ENCODE results near the gene LIMK2. TPM values are rescaled to one million over a fixed set of nuclear protein-coding genes. Genes with fewer than 3 reads are reported as not detected.

Gene LIMK2
- total and polyA plus RNA-seq, 7 experiments from 2014 or later = 13.1 to 49.9 (median 26.2) TPM

DNA sequence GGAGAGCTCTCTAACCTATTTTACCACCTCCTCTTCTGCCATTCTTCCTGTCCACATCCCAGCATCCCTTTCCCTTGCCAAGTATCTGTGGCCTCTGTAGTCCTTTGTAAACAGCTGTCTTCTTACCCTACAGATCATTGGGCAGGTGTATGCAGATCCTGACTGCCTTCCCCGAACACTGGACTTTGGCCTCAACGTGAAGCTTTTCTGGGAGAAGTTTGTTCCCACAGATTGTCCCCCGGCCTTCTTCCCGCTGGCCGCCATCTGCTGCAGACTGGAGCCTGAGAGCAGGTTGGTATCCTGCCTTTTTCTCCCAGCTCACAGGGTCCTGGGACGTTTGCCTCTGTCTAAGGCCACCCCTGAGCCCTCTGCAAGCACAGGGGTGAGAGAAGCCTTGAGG, 62.9 kb downstream of the LIMK2 start:
- H3K4me3 Mint-ChIP-seq = peak overlapping the region in 8 of 10 donors; percentile 41 to 70 (median 53)
- H3K27ac ChIP-seq (ENCODE audit: low read depth, low read length) = peak overlapping the region; percentile 60

DNA sequence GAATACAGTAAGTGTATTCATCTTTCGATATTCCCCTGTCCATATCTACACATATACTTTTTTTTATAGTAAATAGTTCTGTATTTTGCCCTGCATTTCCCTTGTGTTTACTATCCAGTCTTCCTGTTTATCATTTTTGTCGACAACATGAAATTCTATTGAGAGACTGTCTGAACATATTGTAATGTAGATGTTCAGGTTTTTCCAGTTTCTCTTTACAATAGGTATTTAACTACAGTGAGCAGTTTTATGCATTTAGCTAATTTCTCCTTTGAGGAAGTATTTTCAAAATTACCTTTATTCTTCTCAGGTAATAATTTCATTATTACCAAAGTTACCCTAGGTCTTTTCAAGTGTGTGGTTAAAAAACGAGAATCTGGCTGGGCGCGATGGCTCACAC, 63.5 kb downstream of the LIMK2 start:
- H3K27ac ChIP-seq (ENCODE audit: low read depth, low read length) = peak overlapping the region; percentile 60
- Mint-ChIP-seq H3K4me3 (peak overlapping the region in 9 of 10 donors; percentile 32 to 70 (median 53)), H3K9me3 (peaks cover 0 to 6% (median 0%) of the 10 kb centered on the region in 11 donors), H3K27ac (peak overlapping the region; percentile 50 to 98 (median 93)), H3K36me3 (peaks cover 4 to 46% (median 29%) of the 10 kb centered on the region in 5 donors), H3K4me1 (peaks cover 39 to 97% (median 88%) of the 10 kb centered on the region in 7 donors), H3K27me3 (no peaks in the 10 kb centered on the region)
- H3K4me1 ChIP-seq (ENCODE audit: control insufficient read depth in 2 of 2, insufficient read depth in 2 of 2, low read length in 2 of 2) = peaks cover 29 to 88% of the 10 kb centered on the region in 2 donors
- peaks cover 9 to 20% (median 12%) of the 10 kb centered on the region in 3 experiments for H3K36me3 ChIP-seq (ENCODE audit: control insufficient read depth in 2 of 3, insufficient read depth in 3 of 3, low read length in 3 of 3)
- POLR2A ChIA-PET = interaction anchor here (0.7 to 34.1 kb wide), 5 partner anchors 6 to 74 kb away, joined by 3 to 2331 read pairs (median 4); partner anchors contain the start of genes LIMK2 and PIK3IP1
- no peaks in the 10 kb centered on the region for H3K27me3 ChIP-seq (ENCODE audit: control insufficient read depth in 2 of 2, insufficient read depth in 2 of 2, low read length in 2 of 2)
- H3K9me3 ChIP-seq (ENCODE audit: control insufficient read depth in 2 of 3, low read length in 3 of 3) = no peaks in the 10 kb centered on the region
- DNase-seq (no peak), ATAC-seq (no peak)
- CTCF ChIA-PET = interaction anchor here (0.5 to 3.3 kb wide), 4 partner anchors 19 to 1178 kb away, joined by 3 to 31 read pairs (median 4); partner anchors contain the start of gene LIMK2
- H3K4me3 ChIP-seq (ENCODE audit: low read length) = no peak overlapping the region
- intact Hi-C loops (cut with micrococcal nuclease) = loop anchor here (5.0 kb wide), 3 partner anchors 37 to 683 kb away; partner anchors contain the start of genes PATZ1 (in 1 of the 2) and PES1 (in 1 of the 2)

More for the DNA sequence above, 62.9 kb downstream of the LIMK2 start:
- Histone ChIP-seq H3K36me3 (ENCODE audit: control insufficient read depth in 2 of 3, insufficient read depth in 3 of 3, low read length in 3 of 3) (peaks cover 7 to 15% (median 8%) of the 10 kb centered on the region in 3 experiments), H3K9me3 (ENCODE audit: control insufficient read depth in 2 of 3, low read length in 3 of 3) (no peaks in the 10 kb centered on the region), H3K4me3 (ENCODE audit: low read length) (no peak overlapping the region), H3K4me1 (ENCODE audit: control insufficient read depth in 2 of 2, insufficient read depth in 2 of 2, low read length in 2 of 2) (peaks cover 23 to 86% of the 10 kb centered on the region in 2 donors), H3K27me3 (ENCODE audit: control insufficient read depth in 2 of 2, insufficient read depth in 2 of 2, low read length in 2 of 2) (no peaks in the 10 kb centered on the region)
- Mint-ChIP-seq H3K9me3 (peaks cover 0 to 6% (median 0%) of the 10 kb centered on the region in 11 donors), H3K36me3 (peaks cover 4 to 45% (median 25%) of the 10 kb centered on the region in 5 donors), H3K4me1 (peaks cover 39 to 97% (median 88%) of the 10 kb centered on the region in 7 donors), H3K27me3 (no peaks in the 10 kb centered on the region), H3K27ac (peak overlapping the region; percentile 49 to 98 (median 93))
- no peak for DNase-seq
- ChIA-PET POLR2A (interaction anchor here (0.8 to 34.1 kb wide), 4 partner anchors 7 to 64 kb away, joined by 4 to 2331 read pairs (median 137); partner anchors contain the start of genes LIMK2 and PIK3IP1), CTCF (interaction anchor here (0.5 to 4.3 kb wide), 6 partner anchors 10 to 1177 kb away, joined by 3 to 31 read pairs (median 3); partner anchors contain the start of gene LIMK2)
- no peak for ATAC-seq
- intact Hi-C loops (cut with micrococcal nuclease) = loop anchor here (5.0 kb wide), 3 partner anchors 37 to 683 kb away; partner anchors contain the start of genes PATZ1 (in 1 of the 2) and PES1 (in 1 of the 2)

GRCh38 chr22:31276426-31277167, 64.5 kb downstream of the LIMK2 start:
- ChIA-PET CTCF (interaction anchor here (0.7 to 7.5 kb wide), 3 partner anchors 14 to 65 kb away, joined by 3 to 73 read pairs (median 3); partner anchors contain the start of gene PIK3IP1), POLR2A (interaction anchor here (0.6 to 34.1 kb wide), 11 partner anchors 5 to 170 kb away, joined by 3 to 2331 read pairs (median 9); partner anchors contain the start of genes LIMK2, PIK3IP1 and SELENOM)
- Histone ChIP-seq H3K4me3 (ENCODE audit: low read length) (no peak overlapping the region), H3K4me1 (ENCODE audit: control insufficient read depth in 2 of 2, insufficient read depth in 2 of 2, low read length in 2 of 2) (peaks cover 33 to 90% of the 10 kb centered on the region in 2 donors), H3K36me3 (ENCODE audit: control insufficient read depth in 2 of 3, insufficient read depth in 3 of 3, low read length in 3 of 3) (peaks cover 12 to 31% (median 20%) of the 10 kb centered on the region in 3 experiments), H3K9me3 (ENCODE audit: control insufficient read depth in 2 of 3, low read length in 3 of 3) (no peaks in the 10 kb centered on the region), H3K27ac (ENCODE audit: low read depth, low read length) (peak overlapping the region; percentile 100), H3K27me3 (ENCODE audit: control insufficient read depth in 2 of 2, insufficient read depth in 2 of 2, low read length in 2 of 2) (no peaks in the 10 kb centered on the region)
- DNase-seq = no peak
- no peak for ATAC-seq
- Mint-ChIP-seq H3K27me3 (no peaks in the 10 kb centered on the region), H3K4me3 (peak overlapping the region in 8 of 10 donors; percentile 12 to 92 (median 63)), H3K4me1 (peaks cover 49 to 97% (median 90%) of the 10 kb centered on the region in 7 donors), H3K36me3 (peaks cover 4 to 53% (median 38%) of the 10 kb centered on the region in 5 donors), H3K9me3 (peaks cover 0 to 6% (median 0%) of the 10 kb centered on the region in 11 donors), H3K27ac (peak overlapping the region; percentile 46 to 99 (median 98))
- intact Hi-C loops (cut with micrococcal nuclease) = loop anchor here (5.0 kb wide), 3 partner anchors 36 to 684 kb away; partner anchors contain the start of genes PATZ1 (in 1 of the 2) and PES1 (in 1 of the 2)

GRCh38 chr22:31277741-31278140, 65.6 kb downstream of the LIMK2 start:
- ATAC-seq (no peak), DNase-seq (peak in 1 of 9 donors; percentile 21)
- H3K4me1 ChIP-seq (ENCODE audit: control insufficient read depth in 2 of 2, insufficient read depth in 2 of 2, low read length in 2 of 2) = peaks cover 33 to 94% of the 10 kb centered on the region in 2 donors
- H3K4me3 ChIP-seq (ENCODE audit: low read length) = no peak overlapping the region
- Mint-ChIP-seq H3K4me3 (peak overlapping the region; percentile 43 to 97 (median 72)), H3K27me3 (no peaks in the 10 kb centered on the region), H3K27ac (peak overlapping the region; percentile 96 to 100 (median 99)), H3K9me3 (peaks cover 0 to 7% (median 0%) of the 10 kb centered on the region in 11 donors), H3K36me3 (peaks cover 4 to 51% (median 48%) of the 10 kb centered on the region in 5 donors), H3K4me1 (peaks cover 54 to 98% (median 93%) of the 10 kb centered on the region in 7 donors)
- CTCF ChIA-PET = interaction anchor here (0.7 to 7.5 kb wide), 4 partner anchors 13 to 968 kb away, joined by 3 to 73 read pairs (median 4); partner anchors contain the start of gene PIK3IP1
- intact Hi-C loops (cut with micrococcal nuclease) = loop anchor here (5.0 kb wide), 3 partner anchors 35 to 685 kb away; partner anchors contain the start of genes PATZ1 (in 1 of the 2) and PES1 (in 1 of the 2)
- POLR2A ChIA-PET = interaction anchor here (0.6 to 34.1 kb wide), 18 partner anchors 4 to 477 kb away, joined by 3 to 2331 read pairs (median 5); partner anchors contain the start of genes LIMK2, PIK3IP1, RNF185 and SELENOM
- peak overlapping the region; percentile 100 for H3K27ac ChIP-seq (ENCODE audit: low read depth, low read length)
- peaks cover 23 to 42% (median 31%) of the 10 kb centered on the region in 3 experiments for H3K36me3 ChIP-seq (ENCODE audit: control insufficient read depth in 2 of 3, insufficient read depth in 3 of 3, low read length in 3 of 3)
- H3K9me3 ChIP-seq (ENCODE audit: control insufficient read depth in 2 of 3, low read length in 3 of 3) = no peaks in the 10 kb centered on the region
- H3K27me3 ChIP-seq (ENCODE audit: control insufficient read depth in 2 of 2, insufficient read depth in 2 of 2, low read length in 2 of 2) = no peaks in the 10 kb centered on the region

GRCh38 chr22:31278151-31278621, 66.1 kb downstream of the LIMK2 start:
- Histone ChIP-seq H3K36me3 (ENCODE audit: control insufficient read depth in 2 of 3, insufficient read depth in 3 of 3, low read length in 3 of 3) (peaks cover 27 to 46% (median 35%) of the 10 kb centered on the region in 3 experiments), H3K4me1 (ENCODE audit: control insufficient read depth in 2 of 2, insufficient read depth in 2 of 2, low read length in 2 of 2) (peaks cover 33 to 94% of the 10 kb centered on the region in 2 donors), H3K9me3 (ENCODE audit: control insufficient read depth in 2 of 3, low read length in 3 of 3) (no peaks in the 10 kb centered on the region), H3K27ac (ENCODE audit: low read depth, low read length) (peak overlapping the region; percentile 100), H3K27me3 (ENCODE audit: control insufficient read depth in 2 of 2, insufficient read depth in 2 of 2, low read length in 2 of 2) (no peaks in the 10 kb centered on the region), H3K4me3 (ENCODE audit: low read length) (peak overlapping the region; percentile 35)
- peak overlapping the region; percentile 58 to 97 (median 80) for H3K4me3 Mint-ChIP-seq
- H3K27me3 Mint-ChIP-seq = no peaks in the 10 kb centered on the region
- peaks cover 7 to 55% (median 51%) of the 10 kb centered on the region in 5 donors for H3K36me3 Mint-ChIP-seq
- H3K4me1 Mint-ChIP-seq = peaks cover 55 to 98% (median 92%) of the 10 kb centered on the region in 7 donors
- H3K27ac Mint-ChIP-seq = peak overlapping the region; percentile 96 to 100 (median 99)
- ATAC-seq (peak; percentile 10), DNase-seq (peak in 4 of 9 donors; percentile 29 to 47 (median 40))
- POLR2A ChIA-PET = interaction anchor here (0.8 to 34.1 kb wide), 20 partner anchors 4 to 356 kb away, joined by 3 to 2331 read pairs (median 6); partner anchors contain the start of genes LIMK2, PATZ1, PIK3IP1 and RNF185
- intact Hi-C loops (cut with micrococcal nuclease) = loop anchor here (5.0 kb wide), 3 partner anchors 34 to 686 kb away; partner anchors contain the start of genes PATZ1 (in 1 of the 2) and PES1 (in 1 of the 2)
- CTCF ChIA-PET = interaction anchor here (0.7 to 7.5 kb wide), 2 partner anchors 12 to 968 kb away, joined by 3 to 73 read pairs; partner anchors contain the start of gene PIK3IP1
- peaks cover 0 to 9% (median 0%) of the 10 kb centered on the region in 11 donors for H3K9me3 Mint-ChIP-seq

Measured in naive thymus-derived CD4-positive, alpha-beta T cell (primary cell).